ENCODE measurements around the gene GSX2.
"Not testable (repeated sequence)": the region's sequence is repeated elsewhere in the genome, so short reads cannot be mapped to it uniquely, and the experiment has no call there.

Gene GSX2

GRCh38 chr4:54107951-54108748 is 8.2 kb downstream of the GSX2 start:
- no peak for DNase-seq

- no peak for DNase-seq
These were observed 9.5 kb downstream of the GSX2 start for GRCh38 chr4:54109241-54110018.

- no peak for DNase-seq
These were observed 10.1 kb downstream of the GSX2 start for GRCh38 chr4:54110019-54110416.

GRCh38 chr4:54113206-54113605 is 13.2 kb downstream of the GSX2 start:
- not testable (repeated sequence) for DNase-seq

DNA sequence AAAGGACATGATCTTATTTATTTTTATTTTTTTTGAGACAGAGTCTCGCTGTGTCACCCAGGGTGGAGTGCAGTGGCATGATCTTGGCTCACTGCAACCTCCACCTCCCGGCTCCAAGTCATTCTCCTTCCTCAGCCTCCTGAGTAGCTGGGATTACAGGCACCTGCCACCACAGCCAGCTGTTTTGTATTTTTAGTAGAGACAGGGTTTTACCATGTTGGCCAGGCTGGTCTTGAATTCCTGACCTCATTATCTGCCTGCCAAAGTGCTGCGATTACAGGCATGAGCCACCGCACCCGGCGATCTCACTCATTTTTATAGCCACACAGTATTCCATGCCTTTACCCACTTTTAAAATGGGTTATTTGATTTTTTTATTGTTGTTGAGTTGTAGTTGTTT is 16.3 kb downstream of the GSX2 start:
- DNase-seq, result not testable (repeated sequence)

- no peak for DNase-seq
These were observed 19.1 kb downstream of the GSX2 start for GRCh38 chr4:54118850-54119589.

GRCh38 chr4:54120518-54120917 is 20.6 kb downstream of the GSX2 start:
- DNase-seq, result no peak

DNA sequence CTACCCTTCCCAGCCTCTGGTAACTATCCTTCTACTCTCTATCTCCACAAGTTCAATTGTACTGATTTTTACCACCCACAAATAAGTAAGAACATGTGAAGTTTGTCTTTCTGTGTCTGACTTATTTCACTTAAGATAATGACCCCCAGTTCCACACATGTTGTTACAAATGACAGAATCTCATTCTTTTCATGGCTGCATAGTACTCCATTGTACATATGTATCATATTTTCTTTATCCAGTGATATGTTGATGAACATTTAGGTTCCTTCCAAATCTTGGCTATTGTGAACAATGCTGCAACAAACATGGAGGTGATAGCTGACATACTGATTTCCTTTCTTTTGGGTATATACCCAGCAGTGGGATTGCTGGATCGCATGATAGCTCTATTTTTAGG is 27.7 kb downstream of the GSX2 start:
- DNase-seq, result no peak

- not testable (repeated sequence) for DNase-seq
These were observed 28.7 kb downstream of the GSX2 start for GRCh38 chr4:54128694-54129093.

- DNase-seq, result no peak
These were observed 39.4 kb downstream of the GSX2 start for GRCh38 chr4:54139332-54139731.

GRCh38 chr4:54140287-54140686 is 40.3 kb downstream of the GSX2 start:
- DNase-seq, result no peak

DNA sequence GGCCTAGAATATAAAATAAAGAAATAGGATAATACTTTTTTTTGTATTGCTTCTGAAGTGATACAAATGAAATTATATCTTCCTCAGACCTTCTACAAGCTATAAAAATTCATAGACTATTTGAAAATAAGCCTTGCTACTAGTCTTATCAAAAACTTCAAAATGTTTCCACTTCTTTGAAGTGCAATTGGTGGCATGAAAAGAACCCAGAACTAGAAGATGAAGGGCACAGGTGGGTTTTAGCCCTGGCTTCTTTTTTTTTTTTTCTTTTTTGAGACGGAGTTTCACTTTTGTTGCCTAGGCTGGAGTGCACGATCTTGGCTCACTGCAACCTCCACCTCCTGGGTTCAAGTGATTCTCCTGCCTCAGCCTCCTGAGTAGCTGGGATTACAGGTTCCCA is 44.2 kb downstream of the GSX2 start:
- DNase-seq, result no peak

DNA sequence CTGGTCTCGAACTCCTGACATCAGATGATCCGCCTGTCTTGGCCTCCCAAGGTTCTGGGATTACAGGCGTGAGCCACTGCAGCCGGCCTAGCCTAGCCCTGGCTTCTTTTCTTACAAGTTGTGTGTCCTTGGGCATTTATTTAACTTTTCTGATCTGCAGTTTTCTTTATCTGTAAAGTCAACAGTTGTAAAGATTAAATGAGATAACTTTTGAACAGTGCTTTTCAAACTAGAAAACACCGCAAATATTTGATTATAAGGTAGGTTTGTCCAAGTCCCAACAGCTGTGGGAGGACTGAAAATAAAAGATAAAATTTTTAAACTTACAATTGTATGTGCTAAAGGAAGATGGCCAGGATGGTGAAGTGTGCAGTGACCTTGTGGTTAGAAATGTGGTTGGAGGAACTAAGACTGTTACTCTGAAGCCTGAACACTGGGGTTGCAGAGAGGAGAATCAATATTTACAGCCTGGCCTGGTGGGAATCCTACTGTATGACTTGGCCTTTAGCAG is 44.8 kb downstream of the GSX2 start:
- no peak for DNase-seq

GRCh38 chr4:54146139-54146538 is 46.2 kb downstream of the GSX2 start:
- DNase-seq, result no peak

GRCh38 chr4:54149323-54149722 is 49.4 kb downstream of the GSX2 start:
- DNase-seq, result no peak
